GM12878 (cell line): Measurements from ENCODE around the gene NARF. TPM values are rescaled to one million over a fixed set of nuclear protein-coding genes. Genes with fewer than 3 reads are reported as not detected.

Source experiments
- ATAC-seq: fragments of 200-7000 bp; cut with Tn5 transposase; 3 replicates; pipeline ENCODE4 v1.9.1; 2020; ENCODE audit warnings: mild to moderate bottlenecking, moderate library complexity
- BruUV-seq: library from RNA; stranded (reverse); fragments of 400-500 nt; replicated peaks from 2 replicates; lab custom pipeline; 2021; lab: Mats Ljungman, UMichigan
- CTCF ChIA-PET: fragments of 300-600 bp; sonication (Branson Sonifier 250); formaldehyde crosslinking; extraction: SDS; loops from one replicate; lab custom pipeline; 2021; ENCODE audit warnings: inconsistent platforms; lab: Yijun Ruan, JAX
- POLR2A ChIA-PET: fragments of 350-600 bp; formaldehyde crosslinking; extraction: SDS; loops from one replicate; lab custom pipeline; 2021; ENCODE audit warnings: inconsistent platforms; lab: Charles Lee
- RAD21 ChIA-PET: fragments of 300-600 bp; sonication (Branson Sonifier 250); formaldehyde crosslinking; loops from one replicate; lab custom pipeline; 2023; ENCODE audit warnings: antibody characterized with exemption; ENCODE audit not compliant: unreplicated experiment; lab: Charles Lee
- SMC1A ChIA-PET: fragments of 300-600 bp; sonication (Branson Sonifier 250); formaldehyde crosslinking; loops from one replicate; lab custom pipeline; 2023; ENCODE audit not compliant: unreplicated experiment, uncharacterized antibody; lab: Charles Lee
- DNase-seq: peaks from one replicate; pipeline ENCODE4 v3.0.0-alpha.2; 2011; ENCODE audit warnings: low read depth, low spot score
- FAIRE-seq: peaks from 3 replicates; lab custom pipeline; 2011; peaks lifted over from hg19 to GRCh38; lab: Jason Lieb, UNC
- H2AFZ ChIP-seq: 2 replicates; pipeline ENCODE4 v1.6.0; 2011; ENCODE audit warnings: low read depth, low read length, control low read depth; ENCODE audit not compliant: control insufficient read depth
- H3K27ac ChIP-seq: 2 replicates; pipeline ENCODE4 v1.5.1; 2011; ENCODE audit warnings: control low read depth; ENCODE audit not compliant: control insufficient read depth, insufficient read depth
- H3K27me3 ChIP-seq, 2 experiments: replicated peaks in 1 of 2; 2 replicates each; pipeline versions ENCODE4 v1.6.0 to v1.6.1; 2011; ENCODE audit warnings: low read length in 1 of 2; ENCODE audit not compliant: control insufficient read depth in 2 of 2, insufficient read depth in 2 of 2
- H3K36me3 ChIP-seq, 2 experiments: 2 replicates each; pipeline ENCODE4 v1.5.1; 2011; ENCODE audit warnings: low read length in 1 of 2; ENCODE audit not compliant: control insufficient read depth in 2 of 2, insufficient read depth in 2 of 2
- H3K4me1 ChIP-seq: 2 replicates; pipeline ENCODE4 v1.6.1; 2011; ENCODE audit warnings: mild to moderate bottlenecking, low read length, moderate library complexity, mixed read lengths; ENCODE audit not compliant: control insufficient read depth, insufficient read depth
- H3K4me2 ChIP-seq: 2 replicates; pipeline ENCODE4 v1.6.0; 2011; ENCODE audit warnings: control low read depth; ENCODE audit not compliant: control insufficient read depth, insufficient read depth
- H3K4me3 ChIP-seq: fragments of 200-600 bp; sonication (generic); 2 replicates; pipeline ENCODE4 v1.5.1; 2016
- H3K79me2 ChIP-seq: 2 replicates; pipeline ENCODE4 v1.6.0; 2011; ENCODE audit warnings: low read length; ENCODE audit not compliant: control insufficient read depth, insufficient read depth
- H3K9ac ChIP-seq: 2 replicates; pipeline ENCODE4 v1.8.0; 2011; ENCODE audit warnings: low read length, control low read depth, mixed read lengths; ENCODE audit not compliant: control insufficient read depth, insufficient read depth
- H3K9me3 ChIP-seq: replicated peaks from 3 replicates; pipeline ENCODE4 v1.5.1; 2011; ENCODE audit warnings: mild to moderate bottlenecking, low read length; ENCODE audit not compliant: control insufficient read depth, insufficient read depth
- H4K20me1 ChIP-seq: 2 replicates; pipeline ENCODE4 v1.6.0; 2011; ENCODE audit not compliant: control insufficient read depth, insufficient read depth
- CTCF ChIP-seq, 3 experiments: IDR thresholded peaks in 2 of 3; conservative IDR thresholded peaks in 1 of 3; 2 replicates each; pipeline ENCODE4 v1.5.1; 2011; ENCODE audit warnings: low read depth in 3 of 3, low read length in 3 of 3, mild to moderate bottlenecking in 3 of 3, control low read depth in 2 of 3, moderate library complexity in 2 of 3, inconsistent platforms in 1 of 3, mixed read lengths in 1 of 3; ENCODE audit not compliant: control insufficient read depth in 2 of 3, insufficient read depth in 1 of 3; ENCODE audit errors: extremely low read depth in 1 of 3
- LARP7 ChIP-seq: fragments of 450-650 bp; IDR thresholded peaks from 2 replicates; pipeline ENCODE4 v1.6.1; 2017; ENCODE audit warnings: mild to moderate bottlenecking
- RELA ChIP-seq: fragments of 450-650 bp; IDR thresholded peaks from 2 replicates; pipeline ENCODE4 v1.8.0; 2014; ENCODE audit warnings: borderline replicate concordance; ENCODE audit not compliant: partially characterized antibody
- WGBS: methylation state at CpG from one replicate; pipeline ENCODE4 v1.1.6; 2016; ENCODE audit warnings: low lambda C conversion rate; ENCODE audit not compliant: insufficient replicate concordance, insufficient coverage; ENCODE audit errors: missing lambda C conversion rate; 5-methylcytosine and 5-hydroxymethylcytosine counted together
- in situ Hi-C: fragments of 300-500 bp; cut with MboI; formaldehyde crosslinking; loops from 9 replicates; pipeline ENCODE4 v1.14.3; 2018; ENCODE audit warnings: mixed read lengths
- intact Hi-C: fragments of 100-400 bp; cut with micrococcal nuclease; formaldehyde crosslinking; loops from one replicate; pipeline ENCODE4 v1.14.2; 2022; ENCODE audit not compliant: unreplicated experiment
- polyA plus RNA-seq, 11 experiments: library from polyadenylated mRNA; depleted of rRNA in 4 of 11; unstranded in 6 of 11; stranded (reverse) in 5 of 11; fragments of >200 nt; fragmentation: Nextera tagmentation in 4 of 11; fragmentation: Illumina TruSeq in 1 of 11; extraction: Ambion mirVana in 4 of 11; extraction: Trizol in 1 of 11; gene quantifications; 1 replicate in 1 of 11; 2 replicates in 10 of 11; pipeline versions ENCODE4 v1.2.1 to v1.2.3, GENCODE V29; 2011 to 2016; ENCODE audit warnings: inconsistent platforms in 2 of 11, missing spikeins in 2 of 11, low read depth in 1 of 11
- total RNA-seq, 4 experiments: library from RNA; depleted of rRNA in 3 of 4; stranded (reverse); fragments of >200 nt in 3 of 4; fragmentation: Illumina TruSeq in 1 of 4; extraction: Trizol in 1 of 4; gene quantifications; 2 replicates each; pipeline versions ENCODE4 v1.2.1 to v1.2.3, GENCODE V29; 2013 to 2021

NARF gene
- total and polyA plus RNA-seq, 10 of the 15 experiments (the other 5 are each of a cell fraction or from before 2014, with no cell fraction given) = 16.7 to 126 (median 47.5) TPM

- in situ Hi-C loops (no loop called here), intact Hi-C loops (no loop called here)
- Histone ChIP-seq H3K4me2 (no peak overlapping the region), H3K79me2 (peaks cover 2% of the 10 kb centered on the region; the same call in 1 of the 2 replicates), H3K9me3 (no peaks in the 10 kb centered on the region), H3K36me3 (no peaks in the 10 kb centered on the region; a peak in 1 of 4 replicates), H3K27ac (no peak overlapping the region), H4K20me1 (peaks cover 5% of the 10 kb centered on the region), H3K4me1 (0 out of 2 replicates have a peak, but pooled peaks cover 5% of the 10 kb centered on the region), H3K4me3 (no peak overlapping the region), H2AFZ (no peak overlapping the region), H3K27me3 (no peaks in the 10 kb centered on the region), H3K9ac (no peak overlapping the region)
- FAIRE-seq (no peak), DNase-seq (no peak), ATAC-seq (no peak)
- TF ChIP-seq LARP7 (no peak), RELA (no peak), CTCF (IDR thresholded peaks at IDR 0.05 in 2 of 3, conservative IDR thresholded peaks at IDR 0.05 in 1 of 3; ENCODE audit: control insufficient read depth in 2 of 3, extremely low read depth in 1 of 3, insufficient read depth in 1 of 3, low read depth in 3 of 3, low read length in 3 of 3) (peak in 1 of 3 experiments; percentile 18; a peak in 1 of 6 replicates)
- ChIA-PET SMC1A (interaction anchor here (1.3 to 1.4 kb wide), 3 partner anchors 46 to 205 kb away, joined by 3 to 7 read pairs (median 3); no protein-coding TSS in a partner anchor), POLR2A (interaction anchor here (0.7 to 1.0 kb wide), 4 partner anchors 31 to 124 kb away, joined by 3 to 4 read pairs (median 3); no protein-coding TSS in a partner anchor), RAD21 (interaction anchor here (0.7 to 1.5 kb wide), 3 partner anchors 64 to 71 kb away, joined by 3 to 5 read pairs (median 3); no protein-coding TSS in a partner anchor), CTCF (interaction anchor here (0.6 to 1.9 kb wide), 6 partner anchors 59 to 137 kb away, joined by 3 to 13 read pairs (median 5); no protein-coding TSS in a partner anchor)
- no TSS peak for BruUV-seq
- 80% methylated on average over 6 of the region's 6 CpGs for WGBS
These were observed 41.8 kb upstream of the NARF start for GRCh38 chr17:82416771-82417170.
